ENCODE data around the gene COQ9.

Gene COQ9

GRCh38 chr16:57473906-57474305 lies 26.6 kb downstream of the COQ9 start:
- no peak for DNase-seq

DNA sequence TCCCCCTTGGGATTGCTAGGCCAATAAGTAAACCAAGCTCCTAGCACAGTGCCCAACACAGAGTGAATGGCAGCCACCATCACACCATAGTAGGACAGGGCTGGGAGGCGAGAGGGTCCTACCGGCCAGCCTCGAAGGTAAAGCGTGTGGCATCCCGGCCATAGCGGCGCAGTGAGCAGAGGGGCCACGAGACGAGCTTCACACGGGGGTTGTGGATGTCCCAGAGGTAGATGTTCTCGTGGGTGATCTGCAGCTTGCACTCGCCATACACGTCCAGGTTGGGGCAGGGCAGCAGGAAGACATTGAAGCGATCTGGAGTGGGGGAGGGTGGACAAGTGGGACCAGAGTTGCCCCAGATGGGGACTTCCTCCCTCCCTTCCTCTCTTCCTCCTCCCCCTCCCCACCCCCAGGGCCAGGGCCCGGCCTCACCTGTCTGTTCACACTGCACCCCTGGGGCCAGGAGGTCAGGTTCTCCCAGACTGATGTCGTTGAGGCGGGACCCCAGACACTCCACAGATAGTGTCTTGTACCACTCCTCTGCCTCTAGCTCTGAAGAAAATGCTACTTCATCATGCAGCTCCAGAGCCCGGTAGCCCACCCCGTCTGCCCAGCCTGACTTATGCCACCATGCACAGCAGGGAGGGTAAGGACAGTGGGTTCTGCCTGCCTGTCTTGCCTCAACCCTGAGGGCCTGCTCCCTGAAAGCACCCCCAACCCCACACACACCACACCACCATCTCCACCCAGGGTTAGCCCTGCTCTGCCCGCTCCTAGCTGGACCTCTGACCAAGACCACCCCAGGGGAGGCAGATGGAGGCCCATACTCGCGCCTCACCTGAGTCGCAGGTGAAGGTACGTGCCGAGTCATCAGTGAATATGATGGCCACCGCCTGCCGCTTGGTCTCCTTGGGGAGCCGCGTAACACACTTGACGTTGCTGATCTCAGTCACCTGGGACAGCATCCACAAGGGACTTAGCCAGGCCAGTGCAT lies 27.7 kb downstream of the COQ9 start:
- no peak for DNase-seq

DNA sequence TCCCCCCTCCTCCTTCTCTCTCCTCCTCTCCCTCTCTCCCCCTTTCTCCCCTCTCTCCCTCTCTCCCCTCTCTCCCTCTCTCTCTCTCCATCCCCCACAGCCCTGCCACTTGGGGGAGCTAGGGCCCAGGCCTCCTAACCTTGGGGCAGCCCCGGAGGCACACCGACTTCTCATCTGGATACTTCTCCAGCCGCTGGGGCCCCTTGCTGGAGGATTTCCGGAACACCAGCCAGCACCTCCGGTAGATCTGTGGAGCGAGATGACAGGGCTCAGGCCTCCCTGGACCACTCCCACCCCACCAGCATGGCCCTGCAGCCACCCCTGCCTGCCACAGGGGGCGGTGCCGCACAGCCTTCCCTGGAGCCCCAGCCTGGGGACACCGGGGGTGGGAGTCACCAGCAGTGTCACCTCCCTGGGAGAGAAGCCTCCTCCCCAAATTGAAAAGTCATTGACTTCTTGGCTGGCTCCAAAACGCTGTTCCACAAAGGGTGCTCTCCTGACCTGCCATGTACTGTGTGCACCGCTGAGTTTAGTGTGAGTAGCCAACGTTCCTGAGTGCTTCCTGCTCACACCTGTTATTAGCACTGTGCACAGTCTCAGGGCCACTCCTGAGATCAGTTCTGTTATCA lies 28.5 kb downstream of the COQ9 start:
- peak; percentile 79 for DNase-seq

DNA sequence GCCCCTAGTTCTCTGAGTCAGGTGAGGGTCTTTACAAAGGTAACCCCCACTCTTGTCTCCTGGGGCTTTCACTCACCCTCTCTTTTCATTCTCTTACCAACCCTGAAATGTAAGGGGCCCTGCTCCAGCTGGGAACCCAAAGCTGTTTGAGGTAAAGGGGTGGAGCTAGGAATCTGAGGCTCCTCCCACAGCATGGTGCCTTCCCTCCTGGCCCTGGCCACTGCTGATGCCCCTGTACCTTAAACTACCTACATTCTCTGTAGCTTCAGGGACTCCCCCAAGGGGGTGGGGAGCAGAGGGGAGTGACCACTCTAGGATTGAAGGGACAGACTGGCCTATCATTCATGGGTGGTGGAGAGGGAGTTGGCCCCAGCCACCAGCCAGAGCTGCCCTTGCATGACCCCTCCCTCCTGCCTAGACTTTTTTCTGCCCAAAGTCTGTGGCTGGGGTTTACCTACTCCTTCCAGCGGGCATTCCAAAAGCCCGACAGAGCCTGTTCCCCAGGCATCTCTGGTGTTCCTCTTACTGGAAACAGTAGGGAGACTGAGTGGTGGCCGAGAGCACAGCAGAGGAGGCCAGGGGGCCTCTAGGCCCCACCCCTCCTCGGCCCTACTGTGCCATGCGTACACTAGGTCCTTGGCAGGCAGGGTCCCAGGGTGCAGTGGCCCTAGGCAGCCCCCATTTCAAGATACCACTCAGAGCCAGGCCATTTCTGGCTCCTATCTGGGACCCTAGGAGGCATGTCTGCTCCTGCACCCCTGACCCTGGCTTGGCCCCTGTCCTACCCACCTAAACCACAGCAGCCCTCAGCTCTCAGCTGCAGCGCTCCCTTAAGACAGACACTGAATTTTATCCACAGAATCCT lies 29.5 kb downstream of the COQ9 start:
- no peak for DNase-seq

GRCh38 chr16:57477531-57478202 lies 30.4 kb downstream of the COQ9 start:
- DNase-seq = no peak

- no peak for DNase-seq
These were observed 31.3 kb downstream of the COQ9 start for GRCh38 chr16:57478396-57479204.

GRCh38 chr16:57479205-57479975 lies 32.1 kb downstream of the COQ9 start:
- no peak for DNase-seq

DNA sequence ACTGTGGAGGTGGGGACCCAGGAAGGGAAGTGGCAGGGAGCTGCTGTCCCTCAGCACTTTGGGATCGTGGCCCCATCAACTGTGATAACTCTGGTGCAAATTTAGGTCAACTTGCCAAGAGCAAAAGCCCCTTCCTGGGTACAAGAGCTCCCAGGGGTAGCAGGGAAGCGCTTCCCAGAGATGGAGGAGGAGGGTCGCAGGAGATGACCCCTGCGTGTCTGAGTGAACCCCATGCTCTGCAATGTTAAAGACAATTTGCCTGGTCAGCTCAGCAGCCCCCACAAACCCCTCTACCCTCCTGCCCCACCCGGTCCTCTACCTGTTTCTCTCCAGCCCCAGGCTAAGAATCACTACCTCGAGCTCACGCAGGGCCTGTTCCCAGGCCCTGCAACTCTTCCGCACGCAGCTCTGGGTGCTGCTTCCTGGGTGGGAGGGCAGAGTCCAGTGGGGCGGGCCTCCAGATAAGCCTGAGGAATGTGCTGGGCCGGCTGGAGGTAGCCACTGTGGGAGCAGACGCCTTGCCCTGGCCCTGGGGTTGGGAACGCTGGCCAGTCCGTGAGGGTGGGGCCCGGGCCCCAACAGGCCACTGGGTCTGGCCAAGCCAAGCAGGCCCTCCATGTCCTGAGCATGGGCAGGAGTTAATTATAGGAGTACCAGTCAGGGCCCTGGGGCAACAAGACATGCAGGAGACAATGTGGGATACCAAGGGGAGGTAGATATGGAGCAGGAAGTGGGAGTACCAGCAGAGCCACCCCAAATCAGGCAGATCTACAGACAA lies 32.9 kb downstream of the COQ9 start:
- no peak for DNase-seq

GRCh38 chr16:57480754-57481230 lies 33.5 kb downstream of the COQ9 start:
- DNase-seq = no peak

DNA sequence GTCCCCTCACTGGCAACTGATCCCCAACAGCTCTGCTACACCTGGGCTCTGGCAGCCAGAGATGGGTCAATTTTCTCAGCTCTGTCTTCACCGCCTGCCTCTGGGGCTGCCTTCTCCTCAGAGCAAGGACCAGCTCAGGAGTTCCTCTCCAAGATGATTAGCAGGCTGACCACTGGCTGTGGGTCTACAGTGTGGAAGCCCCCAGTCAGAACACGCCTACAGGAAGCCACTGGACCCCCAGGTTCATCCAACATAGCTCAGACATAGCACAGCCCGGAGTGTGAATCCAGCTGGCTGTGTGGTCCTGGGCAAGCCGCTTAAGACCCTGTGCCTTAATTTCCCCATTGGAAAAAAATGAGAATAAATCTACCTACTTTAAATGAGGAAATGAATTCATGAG lies 34.1 kb downstream of the COQ9 start:
- DNase-seq = no peak

GRCh38 chr16:57482845-57483545 lies 35.7 kb downstream of the COQ9 start:
- no peak for DNase-seq

GRCh38 chr16:57483725-57484514 lies 36.6 kb downstream of the COQ9 start:
- DNase-seq = no peak

GRCh38 chr16:57484515-57485005 lies 37.3 kb downstream of the COQ9 start:
- DNase-seq = no peak

DNA sequence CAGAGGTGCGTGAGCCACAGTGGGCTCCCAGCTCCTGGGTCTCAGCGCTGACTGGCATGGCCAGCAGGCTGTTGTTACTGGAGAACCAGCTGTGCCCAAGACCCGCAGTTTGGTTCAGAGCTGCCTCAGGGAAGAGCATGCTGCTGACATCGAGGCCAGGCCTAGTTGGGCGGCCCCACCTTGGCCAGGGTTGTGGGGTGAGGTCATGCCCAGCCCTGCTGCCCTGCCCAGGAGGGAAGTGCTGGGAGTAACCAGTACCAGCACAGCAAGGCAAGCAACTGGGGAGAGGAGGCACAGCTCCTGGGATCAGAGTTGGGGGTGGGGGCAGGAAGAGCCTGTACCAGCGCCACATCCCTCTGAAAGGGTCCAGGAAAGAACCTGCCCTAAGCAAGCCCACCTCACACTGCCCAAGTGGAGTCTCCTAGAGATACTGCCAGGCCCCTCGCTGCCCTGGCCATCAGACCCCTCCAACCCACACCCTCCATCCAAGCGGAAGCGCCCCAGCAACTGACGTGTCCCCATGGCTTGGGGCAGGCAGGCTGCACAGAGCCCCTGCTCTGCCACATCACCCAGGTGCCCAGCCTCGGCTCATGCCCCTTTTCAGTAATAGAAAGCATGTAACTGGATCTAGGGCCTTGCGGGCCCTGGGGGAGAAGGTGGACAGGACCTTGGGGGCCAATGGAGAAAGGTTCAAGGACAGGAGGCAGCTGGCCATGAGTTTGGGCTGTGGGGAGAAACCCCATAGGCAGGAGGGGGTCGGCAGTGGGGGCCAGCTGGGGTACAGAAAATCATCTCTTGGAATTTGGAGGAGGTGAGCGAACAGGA lies 38.0 kb downstream of the COQ9 start:
- DNase-seq = no peak

GRCh38 chr16:57485916-57486857 lies 38.9 kb downstream of the COQ9 start, which contains the start of gene DOK4:
TSS of gene DOK4 (minus strand) at chr16:57486493. CDS start at chr16:57479507, 6,986 bp downstream.
- DNase-seq = peak; percentile 90
